ENCODE results near the gene SYT8.
A peak's percentile ranks its signal among the peaks of the same experiment; 100 is the strongest.

SYT8 gene

GRCh38 chr11:1845095-1845429 lies 10.3 kb downstream of the SYT8 start:
- DNase-seq (ENCODE audit: extremely low spot score): no peak
- ChIA-PET POLR2A (no interaction called here), CTCF (interaction anchor here (1.3 kb wide), 1 partner anchor 192 kb away, joined by 3 read pairs; no protein-coding TSS in a partner anchor)
- TF ChIP-seq NFRKB (IDR thresholded peaks at IDR 0.05) (no peak), ARNT (IDR thresholded peaks at IDR 0.05) (no peak), CTBP1 (IDR thresholded peaks at IDR 0.05; ENCODE audit: borderline replicate concordance) (peak; percentile 33; the same call in 1 of the 2 replicates), SP1 (IDR thresholded peaks at IDR 0.05) (no peak)

- CTCF ChIA-PET: interaction anchor here (0.6 to 1.3 kb wide), 2 partner anchors 193 to 204 kb away, joined by 3 to 4 read pairs; no protein-coding TSS in a partner anchor
- no peak for DNase-seq (ENCODE audit: extremely low spot score)
- POLR2A ChIA-PET: no interaction called here
- TF ChIP-seq HDGF (IDR thresholded peaks at IDR 0.05; ENCODE audit: borderline replicate concordance): no peak
- TF ChIP-seq NFRKB (IDR thresholded peaks at IDR 0.05): no peak
- TF ChIP-seq ARNT (IDR thresholded peaks at IDR 0.05): no peak
- no peak for TF ChIP-seq CTBP1 (IDR thresholded peaks at IDR 0.05; ENCODE audit: borderline replicate concordance)
- TF ChIP-seq SP1 (IDR thresholded peaks at IDR 0.05): no peak
- TF ChIP-seq FOXK2 (IDR thresholded peaks at IDR 0.05): no peak
- no peak for TF ChIP-seq FOXA1 (IDR thresholded peaks at IDR 0.05)
- no peak for TF ChIP-seq TARDBP (IDR thresholded peaks at IDR 0.05)
- TF ChIP-seq FOXM1 (IDR thresholded peaks at IDR 0.05; ENCODE audit: borderline replicate concordance): no peak
- no peak for TF ChIP-seq L3MBTL2 (conservative IDR thresholded peaks at IDR 0.05)
- TF ChIP-seq, protein P1, sequence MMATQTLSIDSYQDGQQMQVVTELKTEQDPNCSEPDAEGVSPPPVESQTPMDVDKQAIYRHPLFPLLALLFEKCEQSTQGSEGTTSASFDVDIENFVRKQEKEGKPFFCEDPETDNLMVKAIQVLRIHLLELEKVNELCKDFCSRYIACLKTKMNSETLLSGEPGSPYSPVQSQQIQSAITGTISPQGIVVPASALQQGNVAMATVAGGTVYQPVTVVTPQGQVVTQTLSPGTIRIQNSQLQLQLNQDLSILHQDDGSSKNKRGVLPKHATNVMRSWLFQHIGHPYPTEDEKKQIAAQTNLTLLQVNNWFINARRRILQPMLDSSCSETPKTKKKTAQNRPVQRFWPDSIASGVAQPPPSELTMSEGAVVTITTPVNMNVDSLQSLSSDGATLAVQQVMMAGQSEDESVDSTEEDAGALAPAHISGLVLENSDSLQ (IDR thresholded peaks at IDR 0.05): no peak
- no peak for TF ChIP-seq ELF4 (IDR thresholded peaks at IDR 0.05)
- no peak for TF ChIP-seq BHLHE40 (IDR thresholded peaks at IDR 0.05; ENCODE audit: borderline replicate concordance)
- no peak for TF ChIP-seq ZNF384 (IDR thresholded peaks at IDR 0.05)
- no peak for TF ChIP-seq LEF1 (IDR thresholded peaks at IDR 0.05; ENCODE audit: borderline replicate concordance)
- no peak for TF ChIP-seq SUZ12 (IDR thresholded peaks at IDR 0.05)
Measured at GRCh38 chr11:1845561-1846452, 11.0 kb downstream of the SYT8 start.

- POLR2A ChIA-PET: no interaction called here
- no peak for DNase-seq (ENCODE audit: extremely low spot score)
- TF ChIP-seq L3MBTL2 (conservative IDR thresholded peaks at IDR 0.05) (no peak), HDGF (IDR thresholded peaks at IDR 0.05; ENCODE audit: borderline replicate concordance) (no peak), TARDBP (IDR thresholded peaks at IDR 0.05) (no peak), SUZ12 (IDR thresholded peaks at IDR 0.05) (no peak), FOXA1 (IDR thresholded peaks at IDR 0.05) (no peak), BHLHE40 (IDR thresholded peaks at IDR 0.05; ENCODE audit: borderline replicate concordance) (no peak), ARNT (IDR thresholded peaks at IDR 0.05) (no peak)
- TF ChIP-seq, protein P1 (IDR thresholded peaks at IDR 0.05): no peak
- CTCF ChIA-PET: interaction anchor here (0.9 kb wide), 1 partner anchor 306 kb away, joined by 3 read pairs; no protein-coding TSS in a partner anchor
Measured at GRCh38 chr11:1846453-1846932, 11.7 kb downstream of the SYT8 start.

DNA sequence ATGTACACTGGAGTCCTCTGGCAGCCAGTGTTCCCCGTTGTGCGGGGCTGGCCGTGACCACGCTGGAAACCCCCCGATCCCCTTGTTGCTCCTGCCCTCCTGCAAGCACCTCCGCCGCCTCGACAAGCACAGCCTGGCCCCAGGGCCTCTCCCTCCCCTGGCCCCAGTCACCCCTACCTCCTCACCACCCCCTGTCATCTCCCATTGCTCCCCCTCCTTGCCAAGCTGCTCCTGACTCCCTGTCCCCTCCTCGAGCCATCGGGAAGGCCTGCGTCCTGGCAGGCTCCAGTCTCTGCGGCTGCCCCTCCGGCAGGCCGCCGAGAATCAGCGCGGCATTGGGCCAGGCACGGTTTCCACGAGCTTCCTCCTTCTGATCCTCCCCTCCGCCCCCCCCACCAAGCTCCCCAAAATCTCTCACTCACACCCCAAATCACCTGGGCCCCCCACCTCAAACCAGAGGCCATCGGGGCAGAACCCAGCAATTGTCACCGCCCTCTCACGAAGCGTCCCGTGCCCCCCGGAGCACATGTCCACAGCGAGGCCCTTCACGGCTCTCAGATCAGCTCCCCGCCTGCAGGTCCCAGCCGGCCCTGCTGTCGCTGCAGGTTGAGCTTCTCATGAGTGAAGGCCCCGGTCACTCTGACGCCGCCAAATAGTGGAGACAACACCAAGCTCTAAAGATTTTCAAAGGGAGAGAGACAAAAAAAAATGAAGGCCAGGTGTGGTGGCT lies 12.4 kb downstream of the SYT8 start:
- POLR2A ChIA-PET: no interaction called here
- CTCF ChIA-PET: interaction anchor here (0.9 to 1.2 kb wide), 2 partner anchors 14 to 305 kb away, joined by 3 read pairs; no protein-coding TSS in a partner anchor
- TF ChIP-seq SUZ12 (IDR thresholded peaks at IDR 0.05) (no peak), ARNT (IDR thresholded peaks at IDR 0.05) (no peak), ELF4 (IDR thresholded peaks at IDR 0.05) (no peak), TARDBP (IDR thresholded peaks at IDR 0.05) (no peak), NFRKB (IDR thresholded peaks at IDR 0.05) (no peak), FOXK2 (IDR thresholded peaks at IDR 0.05) (no peak), ZNF384 (IDR thresholded peaks at IDR 0.05) (no peak), LEF1 (IDR thresholded peaks at IDR 0.05; ENCODE audit: borderline replicate concordance) (no peak), BHLHE40 (IDR thresholded peaks at IDR 0.05; ENCODE audit: borderline replicate concordance) (no peak)
- TF ChIP-seq, protein P1 (IDR thresholded peaks at IDR 0.05): no peak
- no peak for DNase-seq (ENCODE audit: extremely low spot score)

DNA sequence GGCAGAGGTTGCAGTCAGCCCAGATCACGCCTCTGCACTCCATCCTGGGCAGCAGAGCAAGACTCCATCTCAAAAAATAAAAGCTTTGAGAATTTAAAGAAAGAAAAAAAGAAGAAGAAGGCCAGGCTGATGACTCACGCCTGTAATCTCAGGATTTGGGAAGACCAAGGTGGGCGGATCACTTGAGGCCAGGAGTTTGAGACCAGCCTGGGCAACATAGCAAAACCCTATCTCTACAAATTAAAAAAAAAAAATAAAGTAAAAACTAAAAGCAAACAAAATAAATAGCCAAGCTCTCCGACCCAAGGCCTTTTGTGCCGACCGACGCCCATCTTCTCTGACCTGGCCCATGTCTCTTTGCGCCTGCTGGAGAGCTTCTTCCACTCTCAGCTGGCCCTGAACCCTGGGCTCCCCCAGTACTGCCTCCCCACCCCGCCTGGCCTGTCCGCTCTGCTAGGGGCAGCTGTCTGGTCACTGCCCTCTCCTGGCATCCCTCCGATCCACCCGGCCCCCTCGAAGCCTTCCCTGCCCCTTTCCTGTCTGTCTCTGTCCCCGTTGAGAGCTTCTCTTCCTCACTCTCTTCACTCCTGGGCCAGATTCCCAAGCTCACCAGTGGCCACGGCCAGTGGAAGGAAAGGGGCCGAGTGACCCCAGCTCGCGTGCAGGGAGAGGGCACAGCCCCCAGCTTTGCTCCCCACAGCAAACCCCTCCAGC lies 13.3 kb downstream of the SYT8 start:
- CTCF ChIA-PET: interaction anchor here (1.1 to 1.2 kb wide), 2 partner anchors 15 to 304 kb away, joined by 3 to 4 read pairs; no protein-coding TSS in a partner anchor
- DNase-seq (ENCODE audit: extremely low spot score): no peak
- TF ChIP-seq LEF1 (IDR thresholded peaks at IDR 0.05; ENCODE audit: borderline replicate concordance) (no peak), BHLHE40 (IDR thresholded peaks at IDR 0.05; ENCODE audit: borderline replicate concordance) (no peak), SP1 (IDR thresholded peaks at IDR 0.05) (no peak), ARNT (IDR thresholded peaks at IDR 0.05) (no peak)
- TF ChIP-seq, protein P1 (IDR thresholded peaks at IDR 0.05): no peak
- POLR2A ChIA-PET: no interaction called here
